H9 (cell line): ENCODE data around the gene NR5A1. TPM values are rescaled to one million over a fixed set of nuclear protein-coding genes. Genes with fewer than 3 reads are reported as not detected.

ENCODE experiments used
- DNase-seq: peaks from one replicate; pipeline ENCODE4 v3.0.0-alpha.2; 2017
- H2AFZ ChIP-seq: one replicate; pipeline ENCODE4 v1.6.1; 2013; ENCODE audit warnings: mild to moderate bottlenecking, low read length, control low read depth, moderate library complexity
- H2AK5ac ChIP-seq: 2 replicates; pipeline ENCODE4 v1.6.1; 2013; ENCODE audit warnings: low read length, control low read depth, mixed read lengths; ENCODE audit not compliant: insufficient read length
- H2BK120ac ChIP-seq: one replicate; pipeline ENCODE4 v1.6.1; 2013; ENCODE audit warnings: low read depth, mild to moderate bottlenecking, low read length, control low read depth, inconsistent platforms; ENCODE audit not compliant: poor library complexity, severe bottlenecking
- H2BK12ac ChIP-seq: 2 replicates; pipeline ENCODE4 v1.6.1; 2013; ENCODE audit warnings: low read length, control low read depth, mixed read lengths, low read depth; ENCODE audit not compliant: insufficient read length
- H2BK15ac ChIP-seq: 2 replicates; pipeline ENCODE4 v1.6.1; 2013; ENCODE audit warnings: low read depth, low read length, control low read depth
- H2BK20ac ChIP-seq: one replicate; pipeline ENCODE4 v1.6.1; 2013; ENCODE audit warnings: low read depth, mild to moderate bottlenecking, low read length, control low read depth, inconsistent platforms; ENCODE audit not compliant: poor library complexity, severe bottlenecking
- H2BK5ac ChIP-seq: 2 replicates; pipeline ENCODE4 v1.6.1; 2013; ENCODE audit warnings: low read length, control low read depth, mixed read lengths; ENCODE audit not compliant: insufficient read length
- H3K14ac ChIP-seq: 2 replicates; pipeline ENCODE4 v1.6.1; 2013; ENCODE audit warnings: low read length, control low read depth; ENCODE audit not compliant: insufficient read depth
- H3K18ac ChIP-seq: 2 replicates; pipeline ENCODE4 v1.6.1; 2013; ENCODE audit warnings: low read depth, mild to moderate bottlenecking, mixed read lengths, low read length, control low read depth; ENCODE audit not compliant: insufficient read length
- H3K23ac ChIP-seq: 2 replicates; pipeline ENCODE4 v1.6.1; 2013; ENCODE audit warnings: low read length, control low read depth, mixed read lengths, low read depth; ENCODE audit not compliant: insufficient read length
- H3K23me2 ChIP-seq: 2 replicates; pipeline ENCODE4 v1.6.1; 2013; ENCODE audit warnings: low read depth, mild to moderate bottlenecking, mixed read lengths, low read length, control low read depth; ENCODE audit not compliant: insufficient read length, poor library complexity, severe bottlenecking
- H3K27ac ChIP-seq: 2 replicates; pipeline ENCODE4 v1.5.1; 2013; ENCODE audit warnings: low read length, control low read depth, mixed read lengths, low read depth; ENCODE audit not compliant: insufficient read length
- H3K27me3 ChIP-seq: 2 replicates; pipeline ENCODE4 v1.6.1; 2013; ENCODE audit warnings: low read length, control low read depth, inconsistent platforms; ENCODE audit not compliant: insufficient read depth
- H3K4ac ChIP-seq: 2 replicates; pipeline ENCODE4 v1.6.1; 2013; ENCODE audit warnings: low read depth, mild to moderate bottlenecking, control low read depth, inconsistent platforms, low read length, moderate library complexity
- H3K4me1 ChIP-seq: 2 replicates; pipeline ENCODE4 v1.6.1; 2013; ENCODE audit warnings: low read length, control low read depth, inconsistent platforms; ENCODE audit not compliant: insufficient read depth
- H3K4me2 ChIP-seq: 2 replicates; pipeline ENCODE4 v1.6.1; 2013; ENCODE audit warnings: low read length, control low read depth, mixed read lengths; ENCODE audit not compliant: insufficient read length, insufficient read depth
- H3K56ac ChIP-seq: 2 replicates; pipeline ENCODE4 v1.6.1; 2013; ENCODE audit warnings: low read depth, mild to moderate bottlenecking, mixed read lengths, low read length, control low read depth; ENCODE audit not compliant: insufficient read length
- H3K79me1 ChIP-seq: 2 replicates; pipeline ENCODE4 v1.6.1; 2013; ENCODE audit warnings: low read depth, mild to moderate bottlenecking, moderate library complexity, low read length, control low read depth, inconsistent platforms; ENCODE audit not compliant: insufficient read depth, poor library complexity, severe bottlenecking
- H3K79me2 ChIP-seq: 2 replicates; pipeline ENCODE4 v1.6.1; 2013; ENCODE audit warnings: low read length, control low read depth, inconsistent platforms; ENCODE audit not compliant: insufficient read depth
- H3K9ac ChIP-seq: 2 replicates; pipeline ENCODE4 v1.6.1; 2013; ENCODE audit warnings: low read length, control low read depth, mixed read lengths; ENCODE audit not compliant: insufficient read length; ENCODE audit errors: extremely low read depth
- H3K9me3 ChIP-seq: one replicate; pipeline ENCODE4 v1.6.1; 2013; ENCODE audit warnings: low read depth, low read length, inconsistent platforms; ENCODE audit not compliant: control insufficient read depth
- H3T11ph ChIP-seq: one replicate; pipeline ENCODE4 v1.6.1; 2013; ENCODE audit warnings: mild to moderate bottlenecking, low read length, control low read depth, inconsistent platforms
- H4K20me1 ChIP-seq: one replicate; pipeline ENCODE4 v1.6.1; 2013; ENCODE audit not compliant: control insufficient read depth, insufficient read length, insufficient read depth
- H4K5ac ChIP-seq: 2 replicates; pipeline ENCODE4 v1.6.1; 2013; ENCODE audit warnings: low read depth, mild to moderate bottlenecking, mixed read lengths, low read length, control low read depth; ENCODE audit not compliant: insufficient read length
- H4K8ac ChIP-seq: replicated peaks from 2 replicates; pipeline ENCODE4 v1.6.1; 2013; ENCODE audit warnings: low read length, control low read depth, mixed read lengths, low read depth; ENCODE audit not compliant: insufficient read length
- H4K91ac ChIP-seq: 2 replicates; pipeline ENCODE4 v1.6.1; 2013; ENCODE audit warnings: low read depth, mild to moderate bottlenecking, moderate library complexity, mixed read lengths, low read length, control low read depth; ENCODE audit not compliant: insufficient read length
- H3K27ac Mint-ChIP-seq, 3 experiments: 2 replicates in 2 of 3; 3 replicates in 1 of 3; pipeline ENCODE4 v1.8.0; 2020 to 2021; ENCODE audit warnings: mixed read lengths in 3 of 3, mild to moderate bottlenecking in 1 of 3, moderate library complexity in 1 of 3
- H3K27me3 Mint-ChIP-seq: 2 replicates; pipeline ENCODE4 v1.8.0; 2021; ENCODE audit warnings: low read depth, mild to moderate bottlenecking, moderate library complexity, mixed read lengths
- H3K36me3 Mint-ChIP-seq, 3 experiments: 2 replicates in 2 of 3; 3 replicates in 1 of 3; pipeline ENCODE4 v1.8.0; 2020 to 2021; ENCODE audit warnings: low read depth in 3 of 3, mixed read lengths in 3 of 3; ENCODE audit not compliant: insufficient read depth in 1 of 3
- H3K4me1 Mint-ChIP-seq, 2 experiments: 2 replicates each; pipeline ENCODE4 v1.8.0; 2020; ENCODE audit warnings: mixed read lengths in 2 of 2
- H3K4me3 Mint-ChIP-seq, 2 experiments: 2 replicates in 1 of 2; 3 replicates in 1 of 2; pipeline ENCODE4 v1.8.0; 2020 to 2021; ENCODE audit warnings: mild to moderate bottlenecking in 2 of 2, mixed read lengths in 2 of 2, moderate library complexity in 1 of 2
- H3K9me3 Mint-ChIP-seq, 2 experiments: 2 replicates in 1 of 2; 3 replicates in 1 of 2; pipeline ENCODE4 v1.8.0; 2020; ENCODE audit warnings: mild to moderate bottlenecking in 2 of 2, mixed read lengths in 2 of 2, moderate library complexity in 1 of 2
- CTCF ChIP-seq: fragments of 200-600 bp; sonication (generic); conservative IDR thresholded peaks from 3 replicates; pipeline ENCODE4 v1.8.0; 2021; ENCODE audit warnings: antibody characterized with exemption, mild to moderate bottlenecking
- WGBS: extraction: QIAGEN DNeasy Blood & Tissue Kit; methylation state at CpG from one replicate; pipeline ENCODE4 v1.1.7; 2013; ENCODE audit warnings: missing lambda C conversion rate, low lambda C conversion rate, mixed read lengths; ENCODE audit not compliant: insufficient read length; ENCODE audit errors: extremely low coverage; 5-methylcytosine and 5-hydroxymethylcytosine counted together
- total RNA-seq: library from RNA; stranded (reverse); gene quantifications from 2 replicates; pipeline ENCODE4 v1.2.1, GENCODE V29; 2021

The NR5A1 gene
- total RNA-seq, 1 experiment from 2014 or later = 0.37 TPM

GRCh38 chr9:124475868-124476690, 31.1 kb downstream of the NR5A1 start:
- Histone ChIP-seq H3K27ac (no peak overlapping the region), H2AK5ac (no peak overlapping the region), H2BK20ac (no peak overlapping the region), H3K14ac (no peak overlapping the region), H4K91ac (no peak overlapping the region), H3K9me3 (no peaks in the 10 kb centered on the region), H3K56ac (no peak overlapping the region), H2BK12ac (no peak overlapping the region), H3K27me3 (peaks cover 3% of the 10 kb centered on the region; the same call in 1 of the 2 replicates), H3K4ac (no peak overlapping the region), H2BK5ac (no peak overlapping the region), H3K4me2 (no peak overlapping the region), H3T11ph (no peak overlapping the region), H2BK15ac (no peak overlapping the region), H3K79me1 (no peaks in the 10 kb centered on the region), H4K5ac (no peak overlapping the region), H3K79me2 (no peaks in the 10 kb centered on the region), H3K4me1 (no peaks in the 10 kb centered on the region), H3K23ac (no peak overlapping the region), H3K18ac (no peak overlapping the region), H2AFZ (no peak overlapping the region), H3K23me2 (no peaks in the 10 kb centered on the region), H2BK120ac (no peak overlapping the region), H3K9ac (no peak overlapping the region), H4K8ac (no peak overlapping the region), H4K20me1 (no peaks in the 10 kb centered on the region)
- Mint-ChIP-seq H3K27me3 (peaks cover 51% of the 10 kb centered on the region), H3K4me3 (no peak overlapping the region), H3K27ac (no peak overlapping the region), H3K36me3 (no peaks in the 10 kb centered on the region; a peak in 1 of 7 replicates), H3K4me1 (peaks cover 9 to 35% of the 10 kb centered on the region in 2 experiments), H3K9me3 (no peaks in the 10 kb centered on the region)
- WGBS = no CpG with 5 or more reads among the region's 14 CpGs
- TF ChIP-seq CTCF = no peak
- no peak for DNase-seq
